HG02885 (cell line): ENCODE data around the gene KIAA0319L.

ENCODE experiments used
- ATAC-seq: cut with Tn5 transposase; IDR thresholded peaks from one replicate; pipeline ENCODE4 v1.9.1; 2021; ENCODE audit warnings: mild to moderate bottlenecking; ENCODE audit not compliant: unreplicated experiment, poor library complexity

KIAA0319L gene

DNA sequence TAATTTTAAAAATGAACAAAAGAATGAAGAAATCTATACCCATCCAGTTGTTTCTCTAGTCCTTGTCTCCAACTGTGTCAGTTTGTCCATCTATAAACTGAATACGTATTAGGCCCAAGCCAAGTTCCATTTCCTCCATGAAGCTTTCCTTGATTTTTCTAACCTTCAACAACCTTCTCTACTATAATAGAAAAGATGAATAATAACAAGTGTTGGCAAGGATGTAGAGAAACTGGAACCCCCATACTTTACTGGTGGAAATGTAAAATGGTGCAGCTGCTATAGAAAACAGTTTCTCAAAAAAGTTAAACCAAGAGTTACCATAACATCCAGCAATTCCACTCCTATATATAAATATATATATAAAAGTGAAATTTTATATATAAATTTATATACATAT is 10.6 kb downstream of the KIAA0319L start:
- no peak for ATAC-seq

- no peak for ATAC-seq
Observed at GRCh38 chr1:35544976-35545375, 12.2 kb downstream of the KIAA0319L start.

- no peak for ATAC-seq
Observed at GRCh38 chr1:35539824-35540261, 17.4 kb downstream of the KIAA0319L start.

DNA sequence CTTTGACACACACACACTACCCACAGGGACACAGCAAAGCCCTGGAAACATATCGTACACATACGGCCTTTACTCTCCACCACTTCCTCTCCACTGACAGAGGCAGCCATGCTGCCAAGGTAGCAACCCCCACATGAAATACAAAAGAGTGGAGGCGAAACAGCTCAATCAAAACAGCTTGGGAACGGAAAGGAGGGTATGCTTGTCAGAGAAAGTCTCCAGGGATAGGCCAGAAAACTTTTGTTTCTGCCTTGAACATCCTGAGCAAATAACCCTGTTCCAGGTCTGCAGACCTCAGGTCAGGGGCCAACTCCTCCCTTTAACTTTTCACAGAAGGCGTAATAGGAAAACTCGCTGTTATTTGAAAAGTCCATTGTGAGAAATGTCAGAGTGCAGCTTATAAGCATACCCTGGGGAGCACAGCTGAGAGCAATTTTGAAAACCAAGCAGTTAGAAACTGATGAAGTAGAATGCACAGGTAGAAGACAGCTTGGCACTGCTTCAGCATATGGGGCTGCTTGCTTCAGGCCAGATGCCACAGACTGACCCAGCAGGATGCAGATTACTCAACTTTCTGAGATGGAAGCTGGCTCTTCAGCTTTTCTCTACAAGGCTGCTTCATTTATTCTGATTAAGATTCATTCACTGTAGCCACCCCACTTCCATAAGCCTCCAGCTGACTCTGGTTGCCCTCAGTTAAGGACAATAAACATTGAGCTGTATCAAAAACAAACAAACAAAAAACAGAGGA is 18.0 kb downstream of the KIAA0319L start:
- ATAC-seq = no peak

- no peak for ATAC-seq
Observed at GRCh38 chr1:35537806-35538205, 19.4 kb downstream of the KIAA0319L start.

DNA sequence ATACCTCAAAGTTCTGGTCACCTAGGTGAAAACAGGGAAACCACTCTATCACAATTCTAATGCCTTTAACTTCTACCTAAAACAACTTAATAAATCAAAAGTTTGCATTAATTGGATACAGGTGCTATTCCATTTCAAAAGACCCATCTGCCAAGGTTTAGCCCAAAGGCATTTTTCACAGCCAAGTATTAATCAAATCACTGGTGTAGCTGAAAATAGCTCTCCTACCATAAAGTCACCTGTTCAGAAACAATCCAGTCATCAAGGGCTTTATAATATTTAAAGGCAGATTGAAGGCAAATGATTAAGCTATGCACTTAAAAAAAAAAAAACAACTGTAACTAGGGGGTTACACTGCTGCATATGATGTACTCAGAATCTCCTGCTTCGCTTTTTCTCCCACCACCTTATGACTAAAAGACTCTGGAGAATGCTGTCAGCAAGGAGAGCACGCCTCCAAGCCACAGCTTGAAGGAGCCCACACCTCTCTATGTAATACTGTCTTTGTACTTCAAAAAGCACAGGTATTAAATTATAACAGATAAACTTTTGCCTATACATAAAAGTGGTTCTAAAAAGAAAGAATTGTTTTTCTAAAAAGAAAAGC is 20.5 kb downstream of the KIAA0319L start:
- no peak for ATAC-seq

GRCh38 chr1:35535243-35535642 is 22.0 kb downstream of the KIAA0319L start:
- no peak for ATAC-seq

- no peak for ATAC-seq
Observed at GRCh38 chr1:35533586-35533985, 23.6 kb downstream of the KIAA0319L start.

DNA sequence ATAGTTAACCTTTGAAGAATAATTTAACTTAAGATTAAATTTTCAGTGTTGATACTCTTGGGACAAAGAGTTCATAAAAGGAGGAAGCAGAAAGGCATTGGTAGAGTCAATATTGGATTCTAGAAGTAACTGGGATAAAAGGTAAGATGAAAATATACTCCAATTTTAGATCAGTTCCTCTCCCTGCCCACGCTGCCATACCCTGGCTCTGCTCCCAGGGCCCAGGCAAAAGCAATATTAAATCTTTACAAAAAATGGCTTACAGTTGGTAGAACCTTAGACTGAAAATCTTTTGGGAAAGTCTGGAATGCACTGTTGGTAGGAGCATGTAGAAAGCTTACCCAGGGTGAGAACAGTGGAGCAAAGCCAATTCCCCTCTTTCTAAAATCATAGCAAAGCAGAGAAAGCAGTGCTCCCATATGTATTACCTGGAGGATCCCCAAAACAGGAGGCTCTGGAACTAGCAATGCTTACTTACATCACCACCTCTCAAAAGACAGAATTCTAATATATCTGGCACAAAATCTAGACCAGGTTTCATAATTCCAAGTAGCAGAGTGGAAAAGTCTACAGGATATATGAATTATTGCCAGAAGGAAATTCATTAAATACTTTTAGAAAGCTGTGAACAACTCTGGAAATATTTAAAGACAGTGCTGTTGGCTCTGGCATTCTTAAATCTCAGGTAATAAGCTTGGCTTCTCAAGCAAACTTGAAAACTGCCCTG is 24.5 kb downstream of the KIAA0319L start:
- no peak for ATAC-seq

DNA sequence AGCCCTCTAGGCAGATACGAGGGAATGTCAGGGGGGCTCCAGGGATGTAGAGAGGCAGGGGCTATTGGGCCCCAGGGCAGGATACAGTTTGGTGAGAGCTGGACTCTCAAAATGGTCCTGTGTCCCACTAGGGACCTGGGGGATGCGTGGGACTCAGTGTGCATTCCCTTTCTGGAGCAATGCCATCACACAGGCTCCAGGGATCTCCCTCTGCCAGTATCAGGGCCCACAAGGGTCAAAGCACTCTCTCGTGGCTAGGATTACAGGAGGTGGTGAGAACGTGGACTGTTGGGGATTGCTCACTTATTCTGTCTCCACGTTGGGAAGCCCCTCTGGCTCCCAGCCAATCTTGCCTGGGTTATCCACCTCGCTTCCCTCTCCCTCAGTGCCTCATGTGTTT is 25.8 kb downstream of the KIAA0319L start:
- no peak for ATAC-seq

- ATAC-seq = no peak
Observed at GRCh38 chr1:35530946-35531345, 26.3 kb downstream of the KIAA0319L start.

DNA sequence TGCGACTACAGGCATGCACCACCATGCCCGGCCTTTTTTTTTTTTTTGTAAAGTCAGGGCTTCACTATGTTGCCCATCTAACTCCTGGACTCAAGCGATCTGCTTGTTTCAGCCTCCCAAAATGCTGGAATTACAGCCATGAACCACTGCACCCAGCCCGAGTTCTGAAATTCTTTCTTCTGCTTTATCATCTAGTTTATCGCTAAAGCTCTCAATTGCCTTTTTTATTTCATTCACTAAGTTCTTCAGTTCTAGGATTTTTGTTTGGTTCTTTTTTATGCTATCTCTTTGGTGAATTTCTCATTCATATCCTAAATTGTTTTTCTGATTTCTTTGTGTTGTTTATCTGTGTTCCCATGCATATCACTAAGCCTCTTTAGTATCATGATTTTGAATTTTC is 27.0 kb downstream of the KIAA0319L start:
- ATAC-seq = no peak

DNA sequence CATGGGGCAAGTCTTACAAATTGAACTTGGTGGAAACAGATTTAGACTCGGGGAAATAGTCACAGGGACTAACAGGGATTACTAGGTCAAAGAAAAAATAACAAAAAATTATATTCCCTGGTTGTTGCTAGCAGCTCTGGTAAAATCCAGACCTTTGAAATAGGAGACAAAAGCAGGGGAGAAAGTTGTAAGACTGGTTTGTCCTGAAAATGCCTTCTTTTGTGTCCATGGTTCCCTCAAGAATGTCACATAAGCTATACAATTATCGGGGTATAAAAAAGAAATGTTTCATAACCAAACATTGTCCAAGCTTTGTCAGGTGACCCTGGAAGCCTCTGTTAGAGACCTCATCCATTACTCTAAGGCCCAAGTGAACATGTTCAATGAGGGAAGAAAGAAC is 33.1 kb downstream of the KIAA0319L start:
- no peak for ATAC-seq

GRCh38 chr1:35519432-35519831 is 37.8 kb downstream of the KIAA0319L start:
- ATAC-seq = no peak

- no peak for ATAC-seq
Observed at GRCh38 chr1:35518183-35518582, 39.0 kb downstream of the KIAA0319L start.

GRCh38 chr1:35511305-35511704 is 45.9 kb downstream of the KIAA0319L start:
- no peak for ATAC-seq

GRCh38 chr1:35509558-35509957 is 47.6 kb downstream of the KIAA0319L start:
- ATAC-seq = no peak

GRCh38 chr1:35507947-35508346 is 49.3 kb downstream of the KIAA0319L start:
- no peak for ATAC-seq

DNA sequence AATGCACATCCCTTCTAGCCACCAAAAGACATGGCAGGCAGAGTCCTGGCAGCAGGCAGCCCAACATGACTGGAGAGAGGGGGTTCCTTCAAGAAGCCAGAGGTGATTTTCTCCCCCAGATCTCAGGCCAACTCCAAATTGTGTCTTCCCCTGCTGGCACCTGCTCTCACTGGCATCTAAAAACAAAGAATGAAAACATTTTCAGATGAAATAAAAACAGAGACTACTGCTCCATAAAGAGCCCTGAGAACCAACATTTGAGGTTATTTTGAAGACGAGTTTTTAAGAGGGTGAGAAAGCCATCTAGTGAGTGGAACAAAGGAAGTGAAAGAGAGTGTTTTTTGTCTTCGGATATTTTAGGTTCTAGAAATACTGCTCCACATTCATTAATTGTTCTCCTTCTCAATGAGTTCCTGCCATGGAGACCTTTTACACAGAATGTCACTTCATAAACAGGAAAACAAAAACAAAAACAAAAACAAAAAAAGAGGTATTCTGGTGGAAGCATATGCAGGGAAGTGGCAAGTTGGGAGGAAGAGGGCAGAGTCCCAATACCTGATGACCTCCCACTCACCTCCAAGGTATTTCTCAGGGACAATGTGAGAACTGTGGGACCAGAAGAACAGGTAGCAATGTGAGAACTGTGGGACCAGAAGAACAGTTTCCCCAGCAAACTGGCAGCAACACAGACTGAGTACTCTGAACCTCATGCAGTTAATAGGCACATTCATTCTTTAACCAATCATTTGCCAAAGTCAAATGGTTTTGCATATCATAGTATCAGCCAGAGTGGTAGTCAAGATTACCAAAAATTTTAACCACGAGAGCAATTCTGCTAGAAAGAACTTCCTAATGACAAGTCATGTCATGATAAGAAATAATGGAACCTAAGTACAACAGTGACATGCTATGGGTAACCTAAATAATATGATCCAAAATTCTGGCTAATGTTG is 50.0 kb downstream of the KIAA0319L start:
- no peak for ATAC-seq
